Thoracic aorta (tissue), 2 donors: ENCODE results near the gene DERL2. TPM values are rescaled to one million over a fixed set of nuclear protein-coding genes. Genes with fewer than 3 reads are reported as not detected.

Experiments
- ATAC-seq: fragments of 150-250 bp; one replicate; pipeline ENCODE4 v1.8.0; 2017; ENCODE audit warnings: low read depth; ENCODE audit not compliant: insufficient number of reproducible peaks, low FRiP score
- DNase-seq: peaks from one replicate; pipeline ENCODE4 v3.0.0-alpha.2; 2020; ENCODE audit warnings: low spot score
- H3K27ac ChIP-seq, 2 donors: fragments of 200-600 bp; sonication (generic); 1 replicate in 1 of 2; 2 replicates in 1 of 2; pipeline ENCODE4 v1.5.1; 2016; ENCODE audit warnings: mild to moderate bottlenecking in 2 of 2, moderate library complexity in 2 of 2
- H3K27me3 ChIP-seq: fragments of 200-600 bp; sonication (generic); replicated peaks from 2 replicates; pipeline ENCODE4 v1.6.0; 2016; ENCODE audit warnings: mild to moderate bottlenecking; ENCODE audit not compliant: insufficient read depth
- H3K36me3 ChIP-seq: fragments of 200-600 bp; sonication (generic); one replicate; pipeline ENCODE4 v1.5.1; 2016
- H3K4me1 ChIP-seq, 2 donors: fragments of 200-600 bp; sonication (generic); 1 replicate in 1 of 2; 2 replicates in 1 of 2; pipeline versions ENCODE4 v1.5.1 to v1.6.0; 2016; ENCODE audit warnings: low read depth in 2 of 2, mild to moderate bottlenecking in 1 of 2; ENCODE audit not compliant: control insufficient read depth in 1 of 2
- H3K4me3 ChIP-seq: fragments of 200-600 bp; sonication (generic); 2 replicates; pipeline ENCODE4 v1.5.1; 2016; ENCODE audit warnings: mild to moderate bottlenecking
- H3K9me3 ChIP-seq: fragments of 200-600 bp; sonication (generic); 2 replicates; pipeline ENCODE4 v1.5.1; 2016
- total RNA-seq, 2 donors: library from RNA; depleted of rRNA; stranded (reverse); fragments of >200 nt; gene quantifications; one replicate each; pipeline versions ENCODE4 v1.1.0 to v1.2.3, GENCODE V29; 2016
- TF ChIP-seq, protein P1 (sequence below): fragments of 200-600 bp; sonication (generic); IDR thresholded peaks from one replicate; pipeline ENCODE4 v1.5.1; 2019; ENCODE audit warnings: antibody characterized with exemption

The DERL2 gene
- 10 to 100 TPM; 12.5 to 56.1 TPM for total RNA-seq

DNA sequence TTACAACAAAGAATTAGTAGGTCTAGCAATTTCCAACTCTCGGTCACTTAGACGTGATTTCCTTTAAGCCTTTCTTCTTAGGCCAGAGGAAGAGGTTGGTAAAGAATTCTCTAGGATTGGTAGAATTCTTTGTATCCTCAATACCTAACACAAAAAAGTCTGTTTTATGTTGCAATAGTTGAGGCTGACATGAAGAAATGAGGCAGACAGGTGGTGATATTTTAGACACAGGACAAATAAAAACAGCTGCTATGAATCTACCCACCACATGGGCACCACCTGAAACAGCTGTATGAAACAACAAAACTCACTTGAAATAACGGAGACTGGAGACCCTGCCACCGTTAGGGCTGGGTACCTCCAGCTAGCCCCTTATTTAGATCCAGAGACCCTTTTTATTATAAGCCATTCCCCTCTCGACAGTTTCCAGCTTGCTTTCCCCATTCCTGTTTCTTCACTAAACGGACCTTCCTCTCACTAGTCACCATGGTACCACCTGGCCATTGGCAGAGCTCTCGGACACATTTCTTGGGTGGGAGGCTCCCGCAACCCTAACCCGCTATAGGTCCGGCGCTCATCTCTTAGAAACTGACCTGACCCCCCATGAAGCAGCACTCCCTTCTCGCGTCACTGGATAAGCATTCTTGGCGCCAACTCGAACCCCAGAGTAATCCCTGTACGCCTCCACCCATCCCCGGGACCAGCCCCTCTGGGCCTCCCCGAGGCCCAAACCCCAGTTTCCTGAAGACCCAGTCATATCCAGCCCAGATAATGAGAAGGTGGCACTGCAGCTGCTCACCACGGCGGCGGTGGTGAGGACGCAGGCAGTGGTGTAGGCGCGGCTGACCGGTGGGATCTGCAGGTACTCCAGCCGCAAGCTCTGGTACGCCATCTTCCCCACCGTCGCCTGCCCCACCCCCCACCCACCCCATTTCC, at the start of gene DERL2:
TSS of gene DERL2 (minus strand) at position 909 of the 936 bp plus-strand sequence. CDS start at position 892, 17 bp downstream.
- H3K9me3 ChIP-seq: no peaks in the 10 kb centered on the region
- TF ChIP-seq, protein P1, sequence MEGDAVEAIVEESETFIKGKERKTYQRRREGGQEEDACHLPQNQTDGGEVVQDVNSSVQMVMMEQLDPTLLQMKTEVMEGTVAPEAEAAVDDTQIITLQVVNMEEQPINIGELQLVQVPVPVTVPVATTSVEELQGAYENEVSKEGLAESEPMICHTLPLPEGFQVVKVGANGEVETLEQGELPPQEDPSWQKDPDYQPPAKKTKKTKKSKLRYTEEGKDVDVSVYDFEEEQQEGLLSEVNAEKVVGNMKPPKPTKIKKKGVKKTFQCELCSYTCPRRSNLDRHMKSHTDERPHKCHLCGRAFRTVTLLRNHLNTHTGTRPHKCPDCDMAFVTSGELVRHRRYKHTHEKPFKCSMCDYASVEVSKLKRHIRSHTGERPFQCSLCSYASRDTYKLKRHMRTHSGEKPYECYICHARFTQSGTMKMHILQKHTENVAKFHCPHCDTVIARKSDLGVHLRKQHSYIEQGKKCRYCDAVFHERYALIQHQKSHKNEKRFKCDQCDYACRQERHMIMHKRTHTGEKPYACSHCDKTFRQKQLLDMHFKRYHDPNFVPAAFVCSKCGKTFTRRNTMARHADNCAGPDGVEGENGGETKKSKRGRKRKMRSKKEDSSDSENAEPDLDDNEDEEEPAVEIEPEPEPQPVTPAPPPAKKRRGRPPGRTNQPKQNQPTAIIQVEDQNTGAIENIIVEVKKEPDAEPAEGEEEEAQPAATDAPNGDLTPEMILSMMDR: no peak
- H3K36me3 ChIP-seq: peaks cover 36% of the 10 kb centered on the region
- DNase-seq: no peak
- H3K4me1 ChIP-seq: peaks cover 15 to 18% of the 10 kb centered on the region in 2 donors
- no peaks in the 10 kb centered on the region for H3K27me3 ChIP-seq
- peak; percentile 24 for ATAC-seq
- H3K4me3 ChIP-seq: peak within 1 kb of the TSS; percentile 98
- H3K27ac ChIP-seq: peak within 1 kb of the TSS; percentile 99

DNA sequence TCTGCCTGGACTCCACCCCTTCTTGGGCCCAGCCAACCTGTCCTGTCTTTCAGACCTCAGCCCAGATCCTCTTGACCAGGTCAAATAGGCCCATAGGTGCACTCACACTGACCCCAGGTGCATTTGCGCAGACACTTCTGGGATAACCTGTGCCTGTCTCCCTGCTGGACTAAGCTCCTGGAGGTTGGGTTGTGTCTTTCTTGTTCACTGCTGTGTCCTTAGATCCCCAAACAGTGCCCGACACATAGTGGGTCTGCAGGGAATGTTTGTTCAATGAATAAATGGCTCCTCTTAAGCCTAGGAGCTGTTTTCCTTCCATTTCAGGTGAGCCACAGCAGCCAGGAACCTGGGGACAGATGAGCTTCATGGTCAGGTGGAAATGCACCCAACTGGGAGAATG, 49.5 kb upstream of the DERL2 start:
- DNase-seq (no peak), ATAC-seq (no peak)
- Histone ChIP-seq H3K4me3 (no peak overlapping the region), H3K27me3 (no peaks in the 10 kb centered on the region), H3K27ac (no peak overlapping the region), H3K36me3 (peaks cover 52% of the 10 kb centered on the region), H3K9me3 (no peaks in the 10 kb centered on the region), H3K4me1 (no peaks in the 10 kb centered on the region)
- TF ChIP-seq, protein P1: no peak

DNA sequence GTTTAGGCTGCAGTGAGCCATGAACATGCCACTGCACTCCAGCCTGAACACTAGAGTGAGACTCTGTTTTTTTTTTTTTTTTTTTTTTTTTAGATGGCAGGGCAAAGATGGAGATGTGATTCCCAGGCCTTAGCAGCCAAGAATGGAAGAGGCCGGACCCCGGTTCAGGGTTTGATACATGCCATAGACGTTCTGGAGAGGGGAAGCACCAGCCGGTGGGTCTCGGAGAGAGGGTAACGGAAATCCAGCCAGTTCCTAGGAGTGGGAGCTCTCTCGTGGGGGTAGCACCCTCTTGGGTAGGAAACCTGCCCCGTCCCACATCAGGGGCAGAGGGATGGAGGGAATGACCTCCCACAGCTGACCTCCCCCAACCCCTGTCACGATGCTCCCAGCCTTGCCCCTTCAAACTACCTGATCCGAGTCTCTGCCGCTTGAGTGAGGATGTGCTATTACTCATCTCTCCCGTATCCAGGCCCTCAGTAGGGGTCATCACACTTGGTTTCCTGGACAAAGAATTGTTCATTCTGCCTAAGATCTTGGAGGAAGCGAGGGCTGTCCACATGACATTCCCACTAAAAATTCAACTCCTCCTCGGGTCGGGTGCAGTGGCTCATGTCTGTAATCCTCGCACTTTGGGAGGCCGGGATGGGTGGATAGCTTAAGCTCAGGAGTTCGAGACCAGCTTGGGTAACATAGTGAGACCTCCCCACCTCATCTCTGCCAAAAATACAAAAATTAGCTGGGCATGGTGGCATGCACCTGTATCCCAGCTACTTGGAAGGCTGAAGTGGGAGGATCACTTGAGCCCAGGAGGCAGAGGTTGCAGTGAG, 47.7 kb upstream of the DERL2 start:
- TF ChIP-seq, protein P1: no peak
- H3K4me3 ChIP-seq: no peak overlapping the region
- no peaks in the 10 kb centered on the region for H3K9me3 ChIP-seq
- H3K36me3 ChIP-seq: peaks cover 42% of the 10 kb centered on the region
- H3K27me3 ChIP-seq: no peaks in the 10 kb centered on the region
- no peak for DNase-seq
- no peak for ATAC-seq
- no peak overlapping the region for H3K27ac ChIP-seq
- no peaks in the 10 kb centered on the region for H3K4me1 ChIP-seq

DNA sequence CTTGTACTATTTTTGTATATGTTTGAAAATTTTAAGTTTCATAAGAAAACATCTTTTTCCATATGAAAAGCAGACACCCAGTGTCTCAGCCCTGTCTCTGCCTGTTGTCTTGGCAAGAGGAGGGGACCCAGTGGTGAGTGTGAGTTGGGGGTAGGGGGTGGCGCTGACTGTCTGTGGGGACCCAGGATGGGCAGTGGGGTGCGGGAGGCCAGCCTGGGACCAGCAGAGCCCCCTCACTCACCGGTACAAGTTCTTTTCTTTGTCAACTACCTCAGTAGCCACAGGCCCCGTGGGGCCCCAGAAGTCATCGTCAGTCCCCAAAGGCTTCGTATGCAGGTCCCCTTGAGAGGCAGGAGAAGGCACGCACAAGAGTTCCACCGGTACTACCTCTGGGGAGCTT, 46.6 kb upstream of the DERL2 start:
- H3K4me1 ChIP-seq: peaks cover under 1 to 4% of the 10 kb centered on the region in 2 donors

More for the DNA sequence above, 46.6 kb upstream of the DERL2 start:
- no peak overlapping the region for H3K4me3 ChIP-seq
- DNase-seq (no peak), ATAC-seq (no peak)
- H3K9me3 ChIP-seq: no peaks in the 10 kb centered on the region
- TF ChIP-seq, protein P1: no peak
- peaks cover 35% of the 10 kb centered on the region for H3K36me3 ChIP-seq
- H3K27me3 ChIP-seq: no peaks in the 10 kb centered on the region
- no peak overlapping the region for H3K27ac ChIP-seq
